DMS53 treated with DMSO at 0.1 percent for 48 hours (cell line): ENCODE measurements around the gene ST6GALNAC3.
A peak's percentile ranks its signal among the peaks of the same experiment; 100 is the strongest.
"Not testable (repeated sequence)": the region's sequence is repeated elsewhere in the genome, so short reads cannot be mapped to it uniquely, and the experiment has no call there.

ENCODE experiments used
- DNase-seq: peaks from one replicate; lab custom pipeline; 2025; ENCODE audit not compliant: unreplicated experiment; lab: John Stamatoyannopoulos, UW

The ST6GALNAC3 gene

DNA sequence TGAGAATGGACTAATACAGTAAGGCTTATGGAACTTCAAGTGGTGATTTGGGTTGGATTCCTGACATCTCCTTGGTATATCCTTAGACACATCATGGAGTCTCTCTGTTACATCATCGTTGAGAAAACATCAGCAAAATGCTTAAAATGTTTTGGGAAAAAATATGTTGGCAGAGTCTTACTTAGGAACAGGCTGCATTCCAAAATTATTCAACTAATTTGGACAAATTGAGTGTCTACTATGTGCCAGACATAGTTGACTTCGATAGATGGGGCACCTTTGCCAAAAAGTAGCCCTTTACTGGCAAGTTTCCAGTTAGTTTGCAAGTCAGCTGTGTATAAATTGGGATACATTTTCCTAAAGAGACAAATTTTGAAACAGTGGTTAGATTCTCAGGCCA lies 539.3 kb downstream of the ST6GALNAC3 start:
- no peak for DNase-seq

DNA sequence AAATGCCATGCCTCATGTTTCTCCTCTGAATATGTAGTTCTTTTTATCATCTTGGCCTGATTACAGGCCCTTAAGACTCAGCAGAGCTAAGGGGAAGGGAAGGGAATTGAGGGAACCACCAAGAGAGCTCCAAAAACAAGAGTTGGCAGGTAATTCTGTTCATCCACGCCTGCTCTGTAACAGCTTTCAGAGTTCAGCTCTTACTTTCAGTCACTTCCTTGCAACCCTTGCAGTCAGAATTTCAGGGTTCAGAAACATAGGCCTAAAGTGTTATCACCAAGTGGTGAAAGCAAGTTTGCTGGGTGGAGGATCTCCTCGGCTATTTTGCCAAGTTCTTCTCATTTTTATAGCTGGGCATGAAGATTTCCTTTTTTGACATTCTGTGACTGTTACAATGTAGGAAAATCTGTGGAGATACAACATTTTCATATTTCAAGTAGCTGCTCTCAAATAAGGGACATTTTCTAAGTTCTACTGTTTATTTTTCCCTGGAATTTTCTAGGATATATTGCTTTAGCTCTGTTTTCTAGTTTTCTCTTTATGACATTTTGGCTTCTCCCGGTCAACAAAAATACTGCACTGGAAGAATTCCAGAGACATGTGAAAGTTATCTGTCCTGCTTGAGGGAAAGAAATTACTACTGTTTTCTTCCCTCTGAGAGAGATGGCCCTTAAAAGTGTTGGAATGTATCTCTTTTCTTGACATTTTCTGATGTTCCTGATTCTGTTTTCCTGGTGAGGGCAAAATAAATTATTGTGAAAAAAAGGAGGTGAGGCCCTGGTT lies 540.9 kb downstream of the ST6GALNAC3 start:
- DNase-seq: no peak

DNA sequence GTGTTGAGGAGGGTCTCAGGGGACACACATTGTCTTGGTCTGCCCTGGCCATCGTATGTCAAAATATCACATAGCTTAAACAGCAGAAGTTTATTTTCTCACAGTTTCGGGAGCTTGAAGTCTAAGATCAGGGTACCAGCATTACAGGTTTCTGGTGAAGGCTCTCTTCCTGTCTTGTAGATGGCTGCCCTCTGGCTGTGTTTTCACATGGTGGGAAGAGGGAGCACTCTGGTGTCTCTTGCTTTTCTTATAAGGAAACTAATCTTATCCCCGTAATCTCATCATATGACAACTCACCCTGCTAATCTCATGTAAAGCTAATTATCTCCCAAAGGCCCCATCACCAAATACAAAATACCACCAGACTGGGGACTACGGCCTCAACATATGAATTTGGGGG lies 545.8 kb downstream of the ST6GALNAC3 start:
- no peak for DNase-seq

DNA sequence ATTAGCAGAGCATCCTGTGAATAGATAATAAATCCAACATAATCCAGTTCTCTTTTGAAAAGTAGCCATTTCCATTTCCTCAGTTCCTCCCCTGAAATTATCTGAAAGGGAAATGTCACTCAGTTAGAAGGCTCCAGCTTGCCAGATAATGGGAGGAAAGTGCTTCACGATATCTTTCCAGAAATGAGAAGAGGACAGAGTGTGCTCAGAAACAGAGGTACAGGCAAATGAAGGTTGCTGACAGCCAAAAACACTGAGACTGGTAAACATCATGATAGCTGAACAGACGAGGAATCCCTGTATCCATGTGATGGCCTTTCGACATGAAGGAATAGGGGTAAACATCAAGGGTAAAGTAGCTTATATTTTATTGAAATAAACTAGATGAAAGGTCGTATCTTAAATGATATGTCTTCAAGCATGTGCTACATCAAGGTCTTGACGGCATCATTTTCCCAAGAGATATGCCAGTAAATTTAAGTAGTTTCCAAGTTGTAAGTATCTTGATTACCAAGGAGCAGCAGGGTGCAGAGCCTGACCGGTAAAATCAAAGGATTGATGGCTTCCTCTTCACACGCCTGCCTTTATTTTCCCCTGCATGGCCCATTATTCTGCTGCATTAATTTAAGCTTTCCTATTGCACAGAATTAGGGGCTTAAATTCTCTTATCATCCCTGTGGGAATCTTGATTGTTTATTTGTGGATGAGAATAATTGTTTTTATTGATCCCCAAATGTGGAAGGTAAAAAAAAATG lies 548.4 kb downstream of the ST6GALNAC3 start:
- no peak for DNase-seq

DNA sequence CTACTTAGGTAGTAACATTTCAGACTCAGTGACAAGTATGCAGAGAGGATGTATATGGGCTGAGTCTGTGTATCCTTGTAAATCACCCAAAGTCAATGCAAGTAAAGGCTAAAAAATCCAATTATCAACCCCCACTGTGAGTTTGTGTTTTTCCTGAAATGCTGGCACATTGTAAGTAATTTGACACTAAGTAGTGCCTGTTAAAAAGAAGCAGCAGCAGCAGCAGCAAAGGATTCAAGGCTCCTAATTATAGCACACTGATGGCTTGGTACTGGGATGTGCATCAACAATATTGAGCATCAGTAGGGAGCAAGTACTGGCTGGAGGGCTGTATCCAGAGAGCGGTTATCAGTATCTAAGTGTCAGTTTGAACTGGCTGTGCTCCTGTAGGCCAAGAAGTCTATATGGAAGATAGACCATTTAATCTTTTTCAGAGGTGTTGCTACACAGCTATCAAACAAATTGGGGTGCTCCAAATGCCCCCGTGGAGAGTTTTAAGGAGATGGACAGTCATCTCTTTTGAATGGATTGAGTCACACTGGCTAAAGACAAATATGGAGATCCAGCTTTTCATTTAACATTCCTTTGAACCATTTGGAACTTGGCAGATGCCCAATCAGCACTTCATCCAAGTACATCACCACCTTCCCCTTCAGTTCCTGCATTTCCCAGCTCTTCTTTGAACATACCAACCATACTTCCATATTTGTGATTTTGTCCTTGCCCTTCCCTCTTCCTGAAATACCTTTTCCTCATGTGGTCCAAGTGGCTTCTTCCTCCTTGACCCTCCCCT lies 551.5 kb downstream of the ST6GALNAC3 start:
- no peak for DNase-seq

DNA sequence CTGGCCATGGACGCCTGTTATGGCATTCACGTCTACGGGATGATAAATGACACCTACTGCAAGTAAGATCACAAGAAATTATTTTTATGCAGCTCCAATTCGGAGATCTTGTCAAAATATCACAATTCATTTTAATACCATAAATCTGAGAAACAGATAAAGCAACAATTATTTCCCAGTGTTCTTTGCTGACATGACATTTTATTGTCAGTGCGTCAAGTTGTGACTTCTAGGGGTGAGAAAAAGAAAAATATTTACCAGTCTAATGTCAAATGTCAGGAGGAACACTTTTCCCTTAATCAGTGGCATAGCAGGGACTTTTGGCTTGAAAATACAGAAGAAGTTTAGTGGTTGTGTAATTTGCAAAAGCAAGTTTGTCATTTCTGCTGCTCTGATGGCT lies 553.0 kb downstream of the ST6GALNAC3 start:
- no peak for DNase-seq

DNA sequence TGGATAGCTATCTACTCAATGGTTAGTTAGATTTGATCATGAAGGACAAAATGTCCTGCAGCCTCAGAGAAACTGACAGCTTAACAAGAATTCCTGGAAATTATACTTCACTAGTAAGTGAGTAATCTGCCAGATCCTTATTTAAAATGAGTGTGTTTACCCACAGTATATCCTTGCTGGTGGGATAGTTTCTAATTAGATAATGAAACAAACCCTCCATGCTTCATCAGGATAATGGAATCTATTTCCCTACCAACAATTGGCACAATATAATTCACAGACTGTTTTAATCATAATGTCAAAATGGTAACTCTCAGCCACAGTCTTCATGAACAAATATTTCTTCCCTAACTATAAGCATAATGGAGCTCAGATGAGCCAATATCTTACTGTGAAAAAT lies 553.4 kb downstream of the ST6GALNAC3 start:
- DNase-seq: no peak

DNA sequence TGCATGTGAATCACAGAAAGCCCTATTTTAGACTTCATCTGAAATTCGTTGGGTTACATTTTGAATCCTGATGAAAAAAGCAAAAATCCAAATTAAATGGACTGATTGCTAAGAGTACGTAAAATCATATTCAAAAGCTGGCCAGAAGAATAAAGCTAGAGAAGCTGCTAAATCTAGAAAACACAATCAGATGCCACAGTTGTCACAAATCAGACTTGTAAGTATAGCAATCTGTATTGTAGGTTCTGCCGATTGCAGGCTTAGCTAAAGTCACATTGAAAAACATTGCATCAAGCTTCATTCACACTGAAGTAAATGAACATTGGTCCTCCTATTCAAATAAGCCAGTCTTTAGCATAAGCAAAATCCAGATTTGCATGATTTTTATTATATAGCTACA lies 557.6 kb downstream of the ST6GALNAC3 start:
- DNase-seq: no peak

DNA sequence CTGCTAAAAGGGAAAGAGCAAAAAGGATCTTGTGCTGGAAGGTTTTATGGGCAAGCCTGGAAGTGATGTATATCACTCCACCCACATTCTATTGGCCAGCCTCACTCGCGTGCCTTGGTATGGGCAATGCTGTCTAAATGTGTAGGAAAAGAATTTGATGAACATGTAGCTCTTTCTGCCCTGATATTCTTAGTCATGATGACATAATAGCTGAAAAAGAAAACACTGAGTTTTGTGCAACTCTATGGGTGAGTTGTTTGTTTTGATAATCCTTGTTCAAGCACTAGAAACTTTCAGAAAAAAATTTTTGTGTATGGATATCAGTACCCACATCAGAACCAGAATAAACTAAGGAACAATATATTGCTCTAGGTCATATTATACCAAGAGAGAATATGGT lies 561.2 kb downstream of the ST6GALNAC3 start:
- DNase-seq: peak; percentile 58

DNA sequence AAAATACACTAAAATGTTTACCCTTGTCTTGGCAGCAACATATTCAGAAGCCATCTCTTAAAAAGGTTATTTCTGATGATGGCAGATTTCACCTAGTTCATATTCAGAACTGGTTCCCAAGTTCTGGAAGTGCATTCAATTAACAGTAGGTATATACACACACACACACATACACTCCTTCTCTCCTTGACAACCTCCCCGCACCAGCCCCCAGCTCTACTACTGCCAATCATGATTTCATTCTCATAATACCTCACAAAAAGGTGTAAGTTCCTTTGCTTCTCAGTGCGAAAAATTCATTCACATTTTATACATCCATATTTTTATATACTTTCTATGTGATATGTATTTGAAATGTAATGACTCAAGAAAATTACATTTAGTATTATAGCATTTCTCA lies 564.6 kb downstream of the ST6GALNAC3 start:
- no peak for DNase-seq

DNA sequence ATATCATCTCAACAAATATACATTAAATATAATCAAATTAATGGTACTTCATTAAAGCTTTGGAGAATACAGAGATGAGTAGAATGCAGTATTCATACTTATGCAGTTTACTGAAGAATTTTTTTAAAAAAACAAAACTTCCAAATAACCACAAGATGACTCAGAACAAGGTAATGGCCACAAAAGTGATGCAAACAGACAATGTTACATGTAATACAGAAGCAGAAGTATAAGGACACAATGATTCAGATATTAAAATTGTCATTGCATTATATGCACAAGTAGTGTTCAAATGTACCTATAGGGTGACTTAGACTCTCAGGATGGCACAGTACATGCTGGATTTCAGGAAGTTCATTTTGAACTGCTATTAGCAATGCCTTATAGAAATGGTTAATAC lies 565.5 kb downstream of the ST6GALNAC3 start:
- DNase-seq: no peak

DNA sequence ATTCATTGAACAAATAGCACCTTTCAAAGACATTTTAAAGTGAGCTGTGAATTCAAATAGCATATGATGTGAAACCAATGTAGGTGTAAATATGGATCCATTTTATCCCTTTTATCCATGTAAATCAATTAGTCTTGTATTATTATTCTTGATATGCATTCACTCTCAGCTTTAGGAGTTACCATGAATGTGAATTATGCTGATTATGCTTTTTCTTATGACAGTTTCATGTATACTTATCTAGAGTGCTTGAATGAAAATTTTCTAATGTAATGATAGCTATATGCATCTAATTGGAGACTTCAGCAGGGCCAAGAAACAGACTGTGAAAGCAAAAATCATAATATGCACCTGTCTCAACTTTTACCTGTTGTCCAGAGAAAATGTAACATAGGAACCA lies 566.2 kb downstream of the ST6GALNAC3 start:
- DNase-seq: no peak

DNA sequence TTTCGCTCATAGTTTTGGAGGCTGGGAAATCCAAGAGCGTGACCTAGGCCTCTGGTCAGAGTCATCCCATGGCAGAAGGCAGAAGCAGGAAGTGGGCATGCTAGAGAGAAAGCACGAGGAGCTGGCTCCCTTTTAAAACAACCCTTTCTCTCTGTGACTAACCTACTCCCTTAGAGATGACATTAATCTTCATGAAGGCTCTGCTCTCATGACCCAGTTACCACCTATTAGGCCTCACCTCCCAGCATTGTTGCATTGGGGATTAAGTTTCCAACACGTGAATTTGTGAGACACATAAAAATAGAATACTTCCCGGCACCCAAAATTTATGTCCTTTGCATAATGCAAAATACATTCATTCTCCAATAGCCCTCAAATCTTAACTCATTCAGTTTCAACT lies 569.6 kb downstream of the ST6GALNAC3 start:
- DNase-seq: no peak

DNA sequence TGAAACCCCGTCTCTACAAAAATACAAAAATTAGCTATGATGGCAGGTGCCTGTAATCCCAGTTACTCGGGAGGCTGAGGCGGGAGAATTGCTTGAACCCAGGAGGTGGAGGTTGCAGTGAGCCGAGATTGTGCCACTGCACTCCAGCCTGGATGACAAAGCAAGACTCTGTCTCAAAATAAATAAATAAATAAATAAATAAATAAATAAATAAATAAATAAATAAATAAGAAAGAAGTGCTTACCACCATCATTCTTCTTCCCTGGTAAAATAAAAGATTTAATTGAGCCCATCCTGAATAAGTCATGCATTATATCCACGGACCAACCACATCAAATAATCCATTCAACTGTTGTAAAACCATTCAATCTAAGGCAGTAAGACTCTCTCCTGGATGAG lies 578.3 kb downstream of the ST6GALNAC3 start:
- not testable (repeated sequence) for DNase-seq

DNA sequence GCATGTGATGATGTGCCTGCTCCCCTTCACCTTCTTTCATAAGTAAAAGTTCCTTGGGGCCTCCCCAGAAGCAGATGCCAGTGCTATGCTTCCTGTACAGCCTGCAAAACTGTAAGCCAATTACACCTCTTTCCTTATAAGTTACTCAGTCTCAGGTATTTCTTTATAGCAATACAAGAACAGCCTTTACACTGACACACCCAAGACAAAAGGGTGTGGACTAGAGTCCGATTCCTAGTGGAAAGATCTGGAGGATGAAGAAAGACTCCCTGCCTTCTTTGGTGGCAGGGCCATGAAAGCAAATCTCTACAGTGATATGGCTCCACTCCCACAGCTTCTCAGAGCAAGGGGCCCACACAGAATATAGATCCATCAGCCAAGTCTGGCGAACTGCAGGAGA lies 583.1 kb downstream of the ST6GALNAC3 start:
- no peak for DNase-seq

DNA sequence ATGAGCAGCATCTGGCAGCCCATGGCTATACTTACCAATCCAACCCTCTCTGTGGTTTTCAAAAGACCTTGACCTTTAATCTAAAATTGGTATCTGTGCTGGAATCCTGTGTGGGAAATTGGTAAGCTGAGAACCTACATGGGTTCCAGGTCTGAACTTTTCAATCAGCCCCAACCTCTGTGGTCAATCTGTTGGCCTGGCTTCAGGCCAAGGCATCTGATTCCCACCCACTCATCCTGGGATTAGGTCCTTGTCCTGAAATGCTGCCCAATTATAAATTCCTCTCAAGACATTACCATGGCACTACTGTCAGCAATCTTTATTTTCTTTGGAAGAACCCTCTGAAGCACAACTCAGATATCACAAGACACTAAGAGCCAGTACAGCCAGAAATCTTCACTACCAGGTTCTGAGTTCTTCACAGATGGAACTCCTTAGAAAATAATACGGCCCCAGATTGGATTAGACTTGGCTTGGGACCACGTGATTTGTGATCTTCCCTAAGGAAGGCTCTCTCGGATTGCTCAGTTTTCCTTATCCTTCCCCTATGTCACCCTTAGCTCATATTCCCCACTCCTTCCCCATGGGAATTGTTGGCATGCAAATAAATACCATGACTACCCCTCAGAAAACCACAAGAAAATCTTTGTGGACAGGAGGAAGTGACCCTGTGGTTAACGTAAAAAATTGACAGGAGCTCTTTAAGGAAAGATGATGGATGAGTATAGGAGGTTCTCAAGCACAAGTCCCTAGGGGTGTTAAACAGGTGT lies 584.8 kb downstream of the ST6GALNAC3 start:
- DNase-seq: no peak

DNA sequence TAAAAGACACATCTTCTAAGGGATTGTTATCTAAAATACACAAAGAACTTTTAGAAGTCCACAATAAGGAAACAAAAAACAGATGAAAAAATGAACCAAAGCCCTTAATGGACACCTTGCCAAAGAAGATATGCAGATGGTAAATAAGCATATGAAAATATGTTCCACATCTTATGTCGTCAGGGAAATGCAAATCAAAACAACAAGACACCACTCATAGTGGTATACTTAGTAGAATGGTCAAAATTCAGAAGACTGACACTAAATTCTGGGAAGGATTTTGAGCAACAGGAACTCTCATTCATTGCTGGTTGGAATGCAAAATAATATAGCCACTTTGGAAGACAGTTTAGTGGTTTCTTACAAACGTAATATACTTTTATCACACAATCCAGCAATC lies 587.0 kb downstream of the ST6GALNAC3 start:
- DNase-seq: no peak

DNA sequence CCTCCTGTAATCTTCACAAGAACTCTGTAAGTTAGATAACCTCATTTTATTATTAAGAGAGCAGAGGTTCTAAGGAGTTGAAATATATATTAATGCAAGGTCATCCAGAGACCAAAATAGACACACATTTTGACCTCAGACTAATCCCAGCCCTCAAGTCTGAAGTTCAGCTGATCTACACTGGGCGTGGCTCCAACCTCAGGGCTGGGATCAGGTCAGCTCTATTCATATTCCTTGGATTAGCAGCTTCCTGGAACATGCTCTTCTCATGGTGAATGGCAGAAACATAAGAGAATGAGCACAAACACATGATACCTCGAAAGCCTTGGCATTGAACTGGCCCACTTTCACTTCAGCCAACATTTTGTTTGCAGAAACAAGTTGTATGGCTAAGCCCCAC lies 592.0 kb downstream of the ST6GALNAC3 start:
- no peak for DNase-seq

DNA sequence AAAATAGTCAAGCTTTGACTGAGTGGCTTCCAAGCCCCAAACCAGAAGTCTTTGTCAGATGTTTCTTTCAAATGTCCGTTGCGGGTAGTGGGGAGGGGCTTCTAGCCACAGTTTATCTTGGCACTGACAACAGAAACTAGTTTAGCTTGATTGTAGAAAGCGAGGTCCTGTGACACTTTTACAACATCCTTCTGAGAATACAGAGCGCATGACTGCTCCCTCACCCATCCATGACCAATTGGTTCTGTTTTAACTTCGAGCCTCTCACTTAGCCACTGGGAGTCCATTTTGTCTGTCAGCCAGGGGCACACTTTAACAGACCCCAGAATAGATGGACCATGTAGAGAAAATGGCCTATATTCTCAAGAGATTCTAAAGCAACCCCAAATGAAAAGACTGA lies 593.5 kb downstream of the ST6GALNAC3 start:
- DNase-seq: no peak

DNA sequence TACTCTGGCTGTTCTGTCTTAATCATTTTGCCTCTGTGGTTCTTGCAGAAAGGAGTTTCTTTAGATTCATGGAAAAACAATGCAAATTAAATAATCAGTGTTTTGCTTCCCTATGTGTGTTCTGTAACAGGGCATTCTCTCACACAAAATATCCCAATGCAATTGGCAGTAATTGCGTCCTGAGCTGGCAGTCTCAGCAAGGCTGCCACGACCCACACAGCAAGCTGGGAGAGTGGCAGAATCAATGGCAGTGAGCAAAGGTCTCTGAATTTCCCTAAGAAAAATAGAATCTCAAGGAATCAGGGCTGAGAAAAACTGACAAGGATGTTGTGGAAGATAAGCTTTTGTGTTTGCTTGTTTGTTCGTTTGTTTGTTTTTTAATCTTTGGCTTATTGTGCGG lies 594.6 kb downstream of the ST6GALNAC3 start:
- no peak for DNase-seq
